Liver (tissue), 9 donors: ENCODE results near the gene KLF2. TPM values are rescaled to one million over a fixed set of nuclear protein-coding genes. Genes with fewer than 3 reads are reported as not detected.

Source experiments
- DNase-seq: peaks from one replicate; pipeline ENCODE4 v3.0.0-alpha.2; 2017; ENCODE audit warnings: low spot score
- H3K27ac ChIP-seq, 2 donors: one replicate each; pipeline ENCODE4 v1.7.0; 2013; ENCODE audit warnings: inconsistent platforms in 2 of 2, low read length in 2 of 2, control low read depth in 1 of 2, low read depth in 1 of 2, mild to moderate bottlenecking in 1 of 2
- H3K27me3 ChIP-seq, 4 donors: one replicate each; pipeline versions ENCODE4 v1.6.1 to v1.7.0; 2013; ENCODE audit warnings: low read length in 3 of 4, inconsistent platforms in 1 of 4, mild to moderate bottlenecking in 1 of 4, moderate library complexity in 1 of 4; ENCODE audit not compliant: control insufficient read depth in 4 of 4, insufficient read depth in 4 of 4
- H3K36me3 ChIP-seq, 4 donors: one replicate each; pipeline versions ENCODE4 v1.6.1 to v1.7.0; 2013; ENCODE audit warnings: low read length in 3 of 4, mild to moderate bottlenecking in 3 of 4, low read depth in 1 of 4, moderate library complexity in 1 of 4; ENCODE audit not compliant: control insufficient read depth in 4 of 4, insufficient read depth in 3 of 4
- H3K4me1 ChIP-seq, 4 donors: one replicate each; pipeline versions ENCODE4 v1.6.1 to v1.7.0; 2013; ENCODE audit warnings: low read length in 3 of 4, mild to moderate bottlenecking in 3 of 4, moderate library complexity in 1 of 4; ENCODE audit not compliant: control insufficient read depth in 4 of 4, insufficient read depth in 4 of 4
- H3K4me3 ChIP-seq, 3 donors: one replicate each; pipeline versions ENCODE4 v1.6.1 to v1.7.0; 2013; ENCODE audit warnings: low read length in 3 of 3, control low read depth in 1 of 3, low read depth in 1 of 3, mild to moderate bottlenecking in 1 of 3
- H3K9ac ChIP-seq, 2 donors: one replicate each; pipeline ENCODE4 v1.7.0; 2013; ENCODE audit warnings: low read length in 2 of 2, mild to moderate bottlenecking in 2 of 2, moderate library complexity in 2 of 2, control low read depth in 1 of 2, low read depth in 1 of 2
- H3K9me3 ChIP-seq, 4 donors: one replicate each; pipeline versions ENCODE4 v1.6.1 to v1.7.0; 2013; ENCODE audit warnings: low read length in 3 of 4; ENCODE audit not compliant: control insufficient read depth in 4 of 4
- EGR1 ChIP-seq, 2 donors: IDR thresholded peaks; 2 replicates each; pipeline ENCODE4 v1.6.1; 2016 to 2018; ENCODE audit warnings: antibody characterized with exemption in 2 of 2, low read depth in 2 of 2
- FOXA2 ChIP-seq: IDR thresholded peaks from 2 replicates; pipeline ENCODE4 v1.6.1; 2016; ENCODE audit warnings: antibody characterized with exemption
- GABPA ChIP-seq, 2 donors: IDR thresholded peaks in 1 of 2; conservative IDR thresholded peaks in 1 of 2; 2 replicates each; pipeline ENCODE4 v1.6.1; 2016; ENCODE audit warnings: antibody characterized with exemption in 2 of 2, mild to moderate bottlenecking in 1 of 2, moderate library complexity in 1 of 2
- HNF4A ChIP-seq, 2 donors: conservative IDR thresholded peaks; 2 replicates each; pipeline ENCODE4 v1.6.1; 2016; ENCODE audit warnings: antibody characterized with exemption in 2 of 2, mild to moderate bottlenecking in 2 of 2
- HNF4G ChIP-seq: IDR thresholded peaks from 2 replicates; pipeline ENCODE4 v1.6.1; 2016; ENCODE audit warnings: antibody characterized with exemption
- JUND ChIP-seq, 2 donors: IDR thresholded peaks; 2 replicates each; pipeline ENCODE4 v1.6.1; 2016; ENCODE audit warnings: antibody characterized with exemption in 2 of 2
- NR2F2 ChIP-seq: IDR thresholded peaks from 2 replicates; pipeline ENCODE4 v1.6.1; 2016; ENCODE audit warnings: antibody characterized with exemption
- RAD21 ChIP-seq, 2 donors: IDR thresholded peaks; 2 replicates each; pipeline ENCODE4 v1.6.1; 2016; ENCODE audit warnings: antibody characterized with exemption in 2 of 2, mild to moderate bottlenecking in 2 of 2
- REST ChIP-seq: IDR thresholded peaks from 2 replicates; pipeline ENCODE4 v1.6.1; 2016; ENCODE audit warnings: antibody characterized with exemption, mild to moderate bottlenecking
- RXRA ChIP-seq, 2 donors: IDR thresholded peaks; 2 replicates each; pipeline ENCODE4 v1.6.1; 2017 to 2018; ENCODE audit warnings: antibody characterized with exemption in 2 of 2, mild to moderate bottlenecking in 1 of 2
- SP1 ChIP-seq: IDR thresholded peaks from 2 replicates; pipeline ENCODE4 v1.6.1; 2018; ENCODE audit warnings: antibody characterized with exemption, mild to moderate bottlenecking
- TAF1 ChIP-seq: conservative IDR thresholded peaks from 2 replicates; pipeline ENCODE4 v1.6.1; 2016; ENCODE audit warnings: antibody characterized with exemption, mild to moderate bottlenecking
- WGBS: extraction: QIAGEN DNeasy Blood & Tissue Kit; methylation state at CpG from one replicate; pipeline ENCODE4 v1.1.7; 2013; 5-methylcytosine and 5-hydroxymethylcytosine counted together
- polyA plus RNA-seq, 2 donors: library from polyadenylated mRNA; stranded (reverse) in 1 of 2; unstranded in 1 of 2; fragments of 200-250 nt in 1 of 2; fragments of >200 nt in 1 of 2; fragmentation: Nextera tagmentation in 1 of 2; extraction: Ambion mirVana in 1 of 2; gene quantifications; one replicate each; pipeline versions ENCODE4 v1.2.1 to v1.2.3, GENCODE V29; 2013 to 2015
- total RNA-seq, 2 donors: library from RNA; depleted of rRNA; stranded (reverse); fragments of >200 nt; gene quantifications; one replicate each; pipeline ENCODE4 v1.2.3, GENCODE V29; 2014
- TF ChIP-seq, protein P1 (sequence below): IDR thresholded peaks from 2 replicates; pipeline ENCODE4 v1.6.1; 2016; ENCODE audit warnings: antibody characterized with exemption
- TF ChIP-seq, protein P2 (sequence below): IDR thresholded peaks from 2 replicates; pipeline ENCODE4 v1.6.1; 2016; ENCODE audit warnings: antibody characterized with exemption
- TF ChIP-seq, protein P3 (sequence below): fragments of 150-350 bp; IDR thresholded peaks from 2 replicates; pipeline ENCODE4 v1.5.1; 2017; ENCODE audit warnings: improper control_type of control experiment, low read depth, low read length; ENCODE audit not compliant: missing input control
- donor health status: healthy.
- donor health status: healthy.
- donor health status: healthy.
- donor health status: healthy.
- donor health status: healthy.

KLF2 gene
- total and polyA plus RNA-seq, 4 donors, result 3.9 to 11.2 (median 4.2) TPM

DNA sequence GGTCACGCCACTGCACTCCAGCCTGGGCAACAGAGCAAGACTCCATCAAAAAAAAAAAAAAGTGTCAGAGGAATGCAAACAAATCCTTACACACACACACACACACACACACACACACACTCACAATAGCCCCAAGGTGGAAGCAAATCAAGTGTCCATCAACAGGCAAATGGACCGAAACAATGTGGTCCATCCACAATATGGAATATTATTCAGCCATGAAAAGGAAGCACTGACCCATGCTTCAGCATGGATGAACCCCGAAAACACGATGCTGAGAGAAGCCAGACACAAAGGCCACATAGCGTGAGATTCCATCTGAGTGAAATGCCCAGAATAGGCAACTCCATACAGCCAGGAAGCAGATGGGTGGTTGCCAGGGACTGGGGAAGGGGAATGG, 16.5 kb upstream of the KLF2 start:
- WGBS, result 96% methylated on average over 5 of the region's 5 CpGs
- no peak overlapping the region for H3K4me3 ChIP-seq
- no peaks in the 10 kb centered on the region for H3K27me3 ChIP-seq

DNA sequence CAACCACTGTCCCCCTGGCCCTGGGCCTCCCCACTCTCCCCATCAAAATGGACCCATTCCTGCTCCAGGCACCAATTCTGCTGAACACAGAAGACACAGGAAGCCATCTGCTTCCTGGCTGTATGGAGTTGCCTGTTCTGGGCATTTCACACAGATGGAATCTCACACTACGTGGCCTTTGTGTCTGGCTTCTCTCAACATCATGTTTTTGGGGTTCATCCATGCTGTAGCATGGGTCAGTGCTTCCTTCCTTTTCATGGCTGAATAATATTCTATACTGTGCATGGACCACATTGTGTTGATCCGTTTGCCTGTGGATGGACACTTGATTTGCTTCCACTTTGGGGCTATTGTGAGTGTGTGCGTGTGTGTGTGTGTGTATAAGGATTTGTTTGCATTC, 15.0 kb upstream of the KLF2 start:
- Histone ChIP-seq H3K9me3 (no peaks in the 10 kb centered on the region), H3K9ac (no peak overlapping the region), H3K4me3 (no peak overlapping the region), H3K36me3 (peaks cover 0 to 2% (median 0%) of the 10 kb centered on the region in 4 donors), H3K4me1 (no peaks in the 10 kb centered on the region), H3K27me3 (no peaks in the 10 kb centered on the region), H3K27ac (no peak overlapping the region)
- WGBS, result 91% methylated on average over 3 of the region's 3 CpGs
- no peak for DNase-seq
- TF ChIP-seq SP1 (no peak), TAF1 (no peak), HNF4A (conservative IDR thresholded peaks at IDR 0.05) (no peak), JUND (IDR thresholded peaks at IDR 0.05) (no peak), GABPA (IDR thresholded peaks at IDR 0.05 in 1 of 2, conservative IDR thresholded peaks at IDR 0.05 in 1 of 2) (no peak), HNF4G (no peak), NR2F2 (no peak), REST (no peak), EGR1 (IDR thresholded peaks at IDR 0.05; ENCODE audit: low read depth in 2 of 2) (no peak), FOXA2 (no peak), RXRA (IDR thresholded peaks at IDR 0.05) (no peak), RAD21 (IDR thresholded peaks at IDR 0.05) (no peak)
- TF ChIP-seq, protein P1, sequence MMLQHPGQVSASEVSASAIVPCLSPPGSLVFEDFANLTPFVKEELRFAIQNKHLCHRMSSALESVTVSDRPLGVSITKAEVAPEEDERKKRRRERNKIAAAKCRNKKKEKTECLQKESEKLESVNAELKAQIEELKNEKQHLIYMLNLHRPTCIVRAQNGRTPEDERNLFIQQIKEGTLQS, result no peak
- TF ChIP-seq, protein P2, sequence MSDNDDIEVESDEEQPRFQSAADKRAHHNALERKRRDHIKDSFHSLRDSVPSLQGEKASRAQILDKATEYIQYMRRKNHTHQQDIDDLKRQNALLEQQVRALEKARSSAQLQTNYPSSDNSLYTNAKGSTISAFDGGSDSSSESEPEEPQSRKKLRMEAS, result no peak

More for the DNA sequence above, 16.5 kb upstream of the KLF2 start:
- Histone ChIP-seq H3K36me3 (peaks cover 0 to 2% (median 0%) of the 10 kb centered on the region in 4 donors), H3K4me1 (no peaks in the 10 kb centered on the region), H3K9ac (no peak overlapping the region), H3K27ac (no peak overlapping the region), H3K9me3 (no peaks in the 10 kb centered on the region)
- TF ChIP-seq SP1, result no peak
- TF ChIP-seq, protein P3, sequence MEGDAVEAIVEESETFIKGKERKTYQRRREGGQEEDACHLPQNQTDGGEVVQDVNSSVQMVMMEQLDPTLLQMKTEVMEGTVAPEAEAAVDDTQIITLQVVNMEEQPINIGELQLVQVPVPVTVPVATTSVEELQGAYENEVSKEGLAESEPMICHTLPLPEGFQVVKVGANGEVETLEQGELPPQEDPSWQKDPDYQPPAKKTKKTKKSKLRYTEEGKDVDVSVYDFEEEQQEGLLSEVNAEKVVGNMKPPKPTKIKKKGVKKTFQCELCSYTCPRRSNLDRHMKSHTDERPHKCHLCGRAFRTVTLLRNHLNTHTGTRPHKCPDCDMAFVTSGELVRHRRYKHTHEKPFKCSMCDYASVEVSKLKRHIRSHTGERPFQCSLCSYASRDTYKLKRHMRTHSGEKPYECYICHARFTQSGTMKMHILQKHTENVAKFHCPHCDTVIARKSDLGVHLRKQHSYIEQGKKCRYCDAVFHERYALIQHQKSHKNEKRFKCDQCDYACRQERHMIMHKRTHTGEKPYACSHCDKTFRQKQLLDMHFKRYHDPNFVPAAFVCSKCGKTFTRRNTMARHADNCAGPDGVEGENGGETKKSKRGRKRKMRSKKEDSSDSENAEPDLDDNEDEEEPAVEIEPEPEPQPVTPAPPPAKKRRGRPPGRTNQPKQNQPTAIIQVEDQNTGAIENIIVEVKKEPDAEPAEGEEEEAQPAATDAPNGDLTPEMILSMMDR, result peak; percentile 2
- no peak for DNase-seq
